ENCODE results near the gene MACC1.

The MACC1 gene, protein sequence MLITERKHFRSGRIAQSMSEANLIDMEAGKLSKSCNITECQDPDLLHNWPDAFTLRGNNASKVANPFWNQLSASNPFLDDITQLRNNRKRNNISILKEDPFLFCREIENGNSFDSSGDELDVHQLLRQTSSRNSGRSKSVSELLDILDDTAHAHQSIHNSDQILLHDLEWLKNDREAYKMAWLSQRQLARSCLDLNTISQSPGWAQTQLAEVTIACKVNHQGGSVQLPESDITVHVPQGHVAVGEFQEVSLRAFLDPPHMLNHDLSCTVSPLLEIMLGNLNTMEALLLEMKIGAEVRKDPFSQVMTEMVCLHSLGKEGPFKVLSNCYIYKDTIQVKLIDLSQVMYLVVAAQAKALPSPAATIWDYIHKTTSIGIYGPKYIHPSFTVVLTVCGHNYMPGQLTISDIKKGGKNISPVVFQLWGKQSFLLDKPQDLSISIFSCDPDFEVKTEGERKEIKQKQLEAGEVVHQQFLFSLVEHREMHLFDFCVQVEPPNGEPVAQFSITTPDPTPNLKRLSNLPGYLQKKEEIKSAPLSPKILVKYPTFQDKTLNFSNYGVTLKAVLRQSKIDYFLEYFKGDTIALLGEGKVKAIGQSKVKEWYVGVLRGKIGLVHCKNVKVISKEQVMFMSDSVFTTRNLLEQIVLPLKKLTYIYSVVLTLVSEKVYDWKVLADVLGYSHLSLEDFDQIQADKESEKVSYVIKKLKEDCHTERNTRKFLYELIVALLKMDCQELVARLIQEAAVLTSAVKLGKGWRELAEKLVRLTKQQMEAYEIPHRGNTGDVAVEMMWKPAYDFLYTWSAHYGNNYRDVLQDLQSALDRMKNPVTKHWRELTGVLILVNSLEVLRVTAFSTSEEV

GRCh38 chr7:20217193-20217948 lies at the start of gene MACC1:
TSS of gene MACC1 (minus strand) at chr7:20217384. CDS start at chr7:20161862, 55,522 bp downstream.
- Histone ChIP-seq H3K9me3 (ENCODE audit: control insufficient read depth, low read length) (no peaks in the 10 kb centered on the region), H3K9ac (ENCODE audit: low read length) (peak within 1 kb of the TSS; percentile 59), H3K4me3 (ENCODE audit: low read length) (peak within 1 kb of the TSS; percentile 12), H3K27me3 (ENCODE audit: control insufficient read depth, insufficient read depth, low read length) (no peaks in the 10 kb centered on the region), H3K4me1 (ENCODE audit: control insufficient read depth, insufficient read depth, low read length) (peaks cover 41% of the 10 kb centered on the region), H3K36me3 (ENCODE audit: control insufficient read depth, insufficient read depth, low read length) (no peaks in the 10 kb centered on the region)

GRCh38 chr7:20264623-20265022 lies 47.4 kb upstream of the MACC1 start:
- no peak overlapping the region for H3K9ac ChIP-seq (ENCODE audit: low read length)
- no peaks in the 10 kb centered on the region for H3K27me3 ChIP-seq (ENCODE audit: control insufficient read depth, insufficient read depth, low read length)
- no peaks in the 10 kb centered on the region for H3K36me3 ChIP-seq (ENCODE audit: control insufficient read depth, insufficient read depth, low read length)
- no peak overlapping the region for H3K4me3 ChIP-seq (ENCODE audit: low read length)
- H3K9me3 ChIP-seq (ENCODE audit: control insufficient read depth, low read length), result no peaks in the 10 kb centered on the region
- H3K4me1 ChIP-seq (ENCODE audit: control insufficient read depth, insufficient read depth, low read length), result no peaks in the 10 kb centered on the region

DNA sequence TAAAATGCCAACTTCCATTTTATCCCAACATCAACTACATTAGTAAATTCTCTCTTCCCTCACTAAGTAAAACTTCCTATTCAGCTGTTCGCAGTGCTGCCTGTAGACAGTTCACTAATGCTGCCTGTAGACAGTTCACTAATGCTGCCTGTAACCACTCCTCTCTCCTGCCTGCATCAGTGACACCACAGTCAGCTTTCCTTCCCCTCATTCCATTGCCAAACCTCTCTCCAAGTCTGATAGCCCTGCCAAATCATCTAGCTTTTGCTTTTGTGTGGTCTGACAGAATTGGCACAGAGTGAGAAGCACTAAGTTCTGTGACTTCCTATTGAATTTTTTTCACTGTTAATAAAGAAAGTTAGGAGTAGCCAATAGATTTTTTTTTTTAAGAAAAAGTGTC lies 43.0 kb upstream of the MACC1 start:
- Histone ChIP-seq H3K36me3 (ENCODE audit: control insufficient read depth, insufficient read depth, low read length) (no peaks in the 10 kb centered on the region), H3K4me1 (ENCODE audit: control insufficient read depth, insufficient read depth, low read length) (no peaks in the 10 kb centered on the region), H3K9me3 (ENCODE audit: control insufficient read depth, low read length) (no peaks in the 10 kb centered on the region), H3K27me3 (ENCODE audit: control insufficient read depth, insufficient read depth, low read length) (no peaks in the 10 kb centered on the region), H3K9ac (ENCODE audit: low read length) (no peak overlapping the region), H3K4me3 (ENCODE audit: low read length) (no peak overlapping the region)

DNA sequence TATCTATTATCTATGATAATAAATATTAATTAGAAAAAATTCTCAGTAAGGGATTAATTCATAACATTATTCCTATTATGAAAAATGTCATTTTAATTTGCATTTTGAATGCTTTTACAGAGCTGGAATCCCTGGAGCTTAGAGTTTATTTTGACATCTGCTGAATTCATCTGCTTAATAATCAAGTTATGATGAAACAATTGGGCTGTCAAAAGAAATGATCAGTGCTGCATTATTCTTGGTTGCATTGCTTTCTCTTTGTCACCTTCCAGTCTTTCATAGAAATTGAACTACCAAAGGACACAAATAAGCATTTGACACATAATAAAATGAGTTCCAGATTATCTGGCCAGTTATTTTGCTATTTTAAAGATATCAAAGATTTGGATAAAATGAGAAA lies 40.0 kb upstream of the MACC1 start:
- H3K36me3 ChIP-seq (ENCODE audit: control insufficient read depth, insufficient read depth, low read length), result no peaks in the 10 kb centered on the region
- H3K4me1 ChIP-seq (ENCODE audit: control insufficient read depth, insufficient read depth, low read length), result no peaks in the 10 kb centered on the region
- H3K27me3 ChIP-seq (ENCODE audit: control insufficient read depth, insufficient read depth, low read length), result no peaks in the 10 kb centered on the region
- no peaks in the 10 kb centered on the region for H3K9me3 ChIP-seq (ENCODE audit: control insufficient read depth, low read length)
- H3K9ac ChIP-seq (ENCODE audit: low read length), result no peak overlapping the region
- no peak overlapping the region for H3K4me3 ChIP-seq (ENCODE audit: low read length)

GRCh38 chr7:20249920-20250319 lies 32.7 kb upstream of the MACC1 start:
- Histone ChIP-seq H3K4me3 (ENCODE audit: low read length) (no peak overlapping the region), H3K27me3 (ENCODE audit: control insufficient read depth, insufficient read depth, low read length) (no peaks in the 10 kb centered on the region), H3K36me3 (ENCODE audit: control insufficient read depth, insufficient read depth, low read length) (no peaks in the 10 kb centered on the region), H3K9ac (ENCODE audit: low read length) (no peak overlapping the region), H3K9me3 (ENCODE audit: control insufficient read depth, low read length) (no peaks in the 10 kb centered on the region), H3K4me1 (ENCODE audit: control insufficient read depth, insufficient read depth, low read length) (no peaks in the 10 kb centered on the region)

DNA sequence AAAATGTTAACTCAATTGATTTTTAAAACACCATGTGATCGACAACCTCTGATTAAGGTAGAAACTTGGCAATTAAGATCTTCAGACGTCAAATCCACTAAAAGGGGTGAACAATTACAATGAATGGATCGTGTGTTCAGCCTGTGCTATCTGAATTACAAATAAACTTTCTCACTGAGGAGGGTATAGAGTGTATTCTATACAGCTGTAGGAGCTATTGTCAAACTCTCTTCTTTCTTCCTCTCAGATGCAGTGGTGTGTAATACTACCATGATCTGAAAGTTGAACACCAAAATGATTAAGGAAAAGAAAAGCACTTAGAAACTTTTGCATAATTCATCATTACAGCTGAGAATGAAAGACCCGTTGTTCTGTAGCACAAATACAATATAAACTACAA lies 32.2 kb upstream of the MACC1 start:
- H3K36me3 ChIP-seq (ENCODE audit: control insufficient read depth, insufficient read depth, low read length), result no peaks in the 10 kb centered on the region
- H3K27me3 ChIP-seq (ENCODE audit: control insufficient read depth, insufficient read depth, low read length), result no peaks in the 10 kb centered on the region
- no peaks in the 10 kb centered on the region for H3K9me3 ChIP-seq (ENCODE audit: control insufficient read depth, low read length)
- H3K4me3 ChIP-seq (ENCODE audit: low read length), result no peak overlapping the region
- no peaks in the 10 kb centered on the region for H3K4me1 ChIP-seq (ENCODE audit: control insufficient read depth, insufficient read depth, low read length)
- no peak overlapping the region for H3K9ac ChIP-seq (ENCODE audit: low read length)

- no peaks in the 10 kb centered on the region for H3K27me3 ChIP-seq (ENCODE audit: control insufficient read depth, insufficient read depth, low read length)
- H3K36me3 ChIP-seq (ENCODE audit: control insufficient read depth, insufficient read depth, low read length), result no peaks in the 10 kb centered on the region
- no peak overlapping the region for H3K4me3 ChIP-seq (ENCODE audit: low read length)
- H3K4me1 ChIP-seq (ENCODE audit: control insufficient read depth, insufficient read depth, low read length), result no peaks in the 10 kb centered on the region
- H3K9ac ChIP-seq (ENCODE audit: low read length), result no peak overlapping the region
- no peaks in the 10 kb centered on the region for H3K9me3 ChIP-seq (ENCODE audit: control insufficient read depth, low read length)
Measured at GRCh38 chr7:20246236-20246635, 29.1 kb upstream of the MACC1 start.

DNA sequence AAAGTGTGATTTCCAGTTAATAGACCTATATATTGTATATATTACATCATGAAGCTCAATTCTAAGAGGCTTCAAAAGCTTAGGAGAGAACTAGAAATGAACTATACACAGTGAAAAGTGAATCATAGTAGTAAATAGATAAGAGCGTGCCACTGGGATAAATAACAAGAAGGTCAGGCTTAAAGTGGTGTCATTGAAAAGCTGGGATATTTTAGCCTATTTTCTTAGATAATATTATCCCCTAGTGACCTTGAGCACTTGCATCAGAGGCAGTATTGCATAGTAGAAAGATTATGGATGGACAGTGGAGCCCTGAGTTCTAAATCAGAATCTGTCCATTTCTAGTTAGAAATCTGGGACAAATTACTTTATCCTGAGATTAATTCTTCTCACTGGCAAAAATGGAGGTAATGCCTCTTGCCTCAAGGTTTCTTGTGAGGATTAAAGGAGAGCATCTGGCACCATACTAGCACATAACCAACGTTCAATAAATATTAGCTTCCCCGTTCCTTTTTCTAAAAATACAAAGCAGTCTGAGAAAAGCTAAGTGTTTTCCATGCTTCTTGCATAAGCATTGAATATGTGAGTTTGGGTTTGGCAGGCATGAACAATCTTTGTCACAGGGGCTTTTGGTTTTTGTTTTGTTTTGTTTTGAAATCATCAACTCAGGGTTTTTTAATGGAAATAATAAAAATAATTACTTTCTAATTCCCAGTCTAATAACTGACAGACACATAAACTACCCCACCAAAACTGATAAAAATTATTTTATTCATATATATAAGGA lies 27.3 kb upstream of the MACC1 start:
- Histone ChIP-seq H3K9me3 (ENCODE audit: control insufficient read depth, low read length) (no peaks in the 10 kb centered on the region), H3K4me3 (ENCODE audit: low read length) (no peak overlapping the region), H3K36me3 (ENCODE audit: control insufficient read depth, insufficient read depth, low read length) (no peaks in the 10 kb centered on the region), H3K9ac (ENCODE audit: low read length) (no peak overlapping the region), H3K4me1 (ENCODE audit: control insufficient read depth, insufficient read depth, low read length) (no peaks in the 10 kb centered on the region), H3K27me3 (ENCODE audit: control insufficient read depth, insufficient read depth, low read length) (no peaks in the 10 kb centered on the region)

DNA sequence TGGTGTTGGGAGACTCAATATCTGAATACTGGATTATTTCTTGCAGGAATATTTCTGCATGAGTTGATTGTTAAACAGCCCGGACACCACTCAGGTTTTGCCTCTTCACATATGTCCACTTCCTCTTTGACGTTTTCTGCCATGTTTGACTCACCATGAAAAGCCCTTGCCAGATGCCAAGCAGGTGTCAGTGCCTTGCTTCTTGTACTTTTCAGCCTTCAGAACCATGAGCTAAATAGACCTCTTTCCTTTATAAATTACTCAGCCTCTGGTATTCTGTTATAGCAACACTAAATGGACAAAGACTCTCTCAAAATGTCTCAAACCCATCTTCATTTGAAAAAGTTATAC lies 24.7 kb upstream of the MACC1 start:
- Histone ChIP-seq H3K9me3 (ENCODE audit: control insufficient read depth, low read length) (no peaks in the 10 kb centered on the region), H3K4me1 (ENCODE audit: control insufficient read depth, insufficient read depth, low read length) (peaks cover 10% of the 10 kb centered on the region), H3K36me3 (ENCODE audit: control insufficient read depth, insufficient read depth, low read length) (no peaks in the 10 kb centered on the region), H3K27me3 (ENCODE audit: control insufficient read depth, insufficient read depth, low read length) (no peaks in the 10 kb centered on the region), H3K9ac (ENCODE audit: low read length) (no peak overlapping the region), H3K4me3 (ENCODE audit: low read length) (no peak overlapping the region)

GRCh38 chr7:20241194-20241910 lies 24.2 kb upstream of the MACC1 start:
- Histone ChIP-seq H3K9me3 (ENCODE audit: control insufficient read depth, low read length) (no peaks in the 10 kb centered on the region), H3K36me3 (ENCODE audit: control insufficient read depth, insufficient read depth, low read length) (no peaks in the 10 kb centered on the region), H3K27me3 (ENCODE audit: control insufficient read depth, insufficient read depth, low read length) (no peaks in the 10 kb centered on the region), H3K4me3 (ENCODE audit: low read length) (no peak overlapping the region), H3K9ac (ENCODE audit: low read length) (no peak overlapping the region), H3K4me1 (ENCODE audit: control insufficient read depth, insufficient read depth, low read length) (peaks cover 14% of the 10 kb centered on the region)

All from mucosa of stomach (tissue), 1 donor.